Umbilical cord (tissue), 2 donors: Measurements from ENCODE around the gene TWIST2. TPM values are rescaled to one million over a fixed set of nuclear protein-coding genes. Genes with fewer than 3 reads are reported as not detected.

Experiments used
- DNase-seq: peaks from one replicate; pipeline ENCODE4 v3.0.0-alpha.2; 2015; ENCODE audit warnings: low spot score
- total RNA-seq: library from RNA; depleted of rRNA; stranded (reverse); fragments of >200 nt; gene quantifications from one replicate; pipeline ENCODE4 v1.2.3, GENCODE V29; 2014; ENCODE audit warnings: low replicate concordance; ENCODE audit not compliant: insufficient read depth

The TWIST2 gene
- total RNA-seq, 1 donor from 2014 or later: 32.0 TPM

DNA sequence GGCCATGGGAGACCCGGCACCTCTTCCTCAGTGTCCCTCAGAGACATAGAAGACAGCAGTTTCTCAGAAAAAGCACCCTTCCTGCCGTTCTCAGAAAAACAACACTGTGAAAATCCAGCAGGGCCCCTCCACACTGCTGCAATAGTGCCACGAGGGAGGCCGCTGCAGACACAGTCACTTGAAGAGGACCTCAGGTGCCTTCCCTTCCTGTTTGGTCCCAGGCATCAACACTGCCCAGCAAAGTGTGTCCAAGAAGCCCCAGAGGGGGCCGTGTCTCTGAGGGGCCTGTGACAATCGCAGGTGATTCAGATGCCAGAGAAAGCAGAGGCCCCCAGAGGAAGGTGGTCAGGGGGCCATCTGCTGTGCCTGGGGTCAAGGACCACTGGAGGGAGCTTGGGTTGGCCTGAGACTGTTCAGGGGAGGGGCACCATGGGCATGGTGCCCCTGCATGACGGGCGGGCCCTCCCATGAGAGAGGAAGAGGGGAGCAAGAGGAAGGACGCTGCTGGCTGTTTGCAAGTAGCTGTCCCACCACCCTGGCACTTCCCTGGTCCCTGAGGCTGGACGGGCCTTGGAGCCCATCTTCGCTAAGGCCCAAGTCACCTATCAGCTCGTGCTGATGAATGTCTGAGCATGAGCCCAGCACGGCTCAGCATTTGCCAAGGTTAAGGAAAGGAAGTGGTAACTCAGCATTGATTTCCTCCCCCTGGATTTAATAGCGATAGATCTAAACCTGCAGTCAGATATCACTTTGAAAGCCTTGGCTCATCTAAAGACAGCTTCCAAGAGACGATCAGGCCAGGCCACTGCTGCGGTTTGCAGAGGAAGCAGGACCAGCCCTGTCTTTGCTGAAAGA lies 9.1 kb downstream of the TWIST2 start:
- DNase-seq: no peak

DNA sequence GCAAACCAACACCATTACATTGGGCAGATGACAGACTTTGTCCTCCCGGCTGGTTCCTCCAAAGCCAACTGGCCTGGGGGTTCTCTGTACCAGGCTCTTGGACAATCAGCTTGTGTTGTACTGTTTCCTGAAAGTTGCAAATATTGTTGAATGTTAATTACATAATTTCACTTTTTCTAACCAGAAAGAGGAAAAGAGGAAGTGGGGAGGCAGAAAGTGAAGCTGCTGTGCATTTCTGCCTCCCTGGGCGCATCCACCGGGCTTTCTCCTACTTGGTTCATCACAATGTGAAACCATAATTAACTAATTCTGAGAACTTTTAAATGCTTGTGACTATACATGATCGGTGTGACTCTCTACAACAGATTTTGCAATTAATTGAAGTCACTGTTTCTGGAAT lies 10.1 kb downstream of the TWIST2 start:
- no peak for DNase-seq

DNA sequence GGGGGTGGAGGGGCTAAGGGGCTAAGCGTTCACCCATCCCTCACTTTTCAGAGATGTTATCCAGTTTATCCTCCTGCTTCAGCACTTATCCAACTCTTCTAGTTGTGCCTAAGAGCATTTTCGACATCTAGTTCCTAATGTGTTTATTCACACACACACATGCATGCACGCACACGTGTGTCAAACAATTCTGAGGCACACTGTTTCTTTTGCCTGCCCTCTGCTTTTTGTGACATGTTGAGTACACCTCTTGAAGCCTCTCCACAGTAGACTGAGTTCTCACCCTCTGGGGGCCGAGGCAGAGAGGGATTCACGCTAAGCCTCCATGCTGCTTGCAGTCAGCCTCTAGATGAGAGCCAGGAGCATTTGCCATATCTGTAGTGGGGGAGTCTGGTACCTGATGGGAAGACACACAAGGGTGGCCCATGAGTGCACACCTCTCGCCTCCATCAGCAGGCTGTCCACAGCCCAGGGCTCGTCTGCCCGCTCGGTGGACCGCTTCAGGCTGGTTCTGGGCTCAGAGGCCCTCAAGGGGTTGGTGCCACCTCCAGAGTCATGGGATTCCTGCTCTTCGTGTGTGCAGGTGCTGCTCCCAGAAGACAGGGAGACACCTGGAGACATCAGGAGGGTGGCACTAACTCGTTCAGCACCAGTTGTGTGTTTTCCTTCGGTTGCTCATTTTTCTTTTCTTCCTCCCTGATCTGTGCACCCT lies 11.9 kb downstream of the TWIST2 start:
- DNase-seq: no peak

DNA sequence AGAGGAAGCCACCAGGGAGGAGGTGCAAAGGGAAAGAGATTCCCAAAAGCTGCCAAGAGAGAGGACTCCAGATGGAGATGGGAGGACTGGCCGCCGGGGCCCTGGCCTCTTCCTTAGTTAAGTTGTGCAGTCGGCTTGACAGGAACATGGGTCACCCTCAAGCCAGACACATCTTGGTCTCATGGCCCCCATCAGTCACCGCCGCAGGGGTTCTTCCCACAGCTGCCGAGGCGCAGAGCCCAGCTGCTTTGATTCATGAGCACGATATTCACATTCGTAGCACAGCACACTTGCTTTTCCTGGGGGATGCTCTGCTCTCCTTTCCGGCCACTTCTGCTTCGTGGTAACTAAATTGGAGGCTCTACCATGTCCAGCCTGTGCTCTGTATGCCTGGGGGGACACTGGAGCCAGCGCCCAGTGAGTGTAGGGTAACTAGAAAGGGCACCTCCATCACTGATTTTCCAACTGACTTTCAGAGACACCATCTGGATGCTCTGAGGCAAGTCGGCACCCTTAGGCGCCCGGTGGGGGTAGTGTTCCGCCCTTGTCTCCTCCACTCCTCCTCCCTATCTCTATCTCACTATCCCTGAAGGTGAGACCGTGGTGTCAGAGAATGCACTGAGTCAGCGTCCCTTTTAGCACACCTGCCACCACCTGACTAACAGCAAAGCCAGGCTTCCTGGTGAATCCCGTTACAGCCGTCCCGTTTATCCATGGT lies 13.3 kb downstream of the TWIST2 start:
- no peak for DNase-seq

DNA sequence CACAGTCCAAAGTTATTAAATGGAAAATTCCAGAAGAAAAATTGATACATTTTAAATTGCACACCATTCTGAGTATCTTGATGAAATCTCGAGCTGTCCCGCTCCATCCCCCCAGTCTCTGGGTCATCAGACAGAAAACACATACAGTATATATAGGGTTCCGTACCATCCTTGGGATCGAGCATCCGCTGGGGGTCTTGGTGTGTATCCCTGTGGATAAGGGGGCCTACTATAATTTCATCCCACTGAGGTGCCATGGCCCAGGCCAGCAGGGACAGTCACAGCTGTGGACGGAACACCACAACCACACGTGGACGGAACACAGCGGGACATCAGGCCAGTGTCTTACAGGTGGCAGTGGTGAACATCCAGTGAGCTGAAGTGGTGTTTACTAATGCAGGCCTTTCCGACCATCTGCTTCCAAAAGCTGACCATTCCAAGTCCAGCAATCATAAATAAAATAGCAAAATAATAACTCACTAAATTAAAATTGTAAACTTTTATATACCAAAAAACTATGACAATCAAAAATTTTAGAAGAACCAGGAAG lies 14.0 kb downstream of the TWIST2 start:
- DNase-seq: no peak

DNA sequence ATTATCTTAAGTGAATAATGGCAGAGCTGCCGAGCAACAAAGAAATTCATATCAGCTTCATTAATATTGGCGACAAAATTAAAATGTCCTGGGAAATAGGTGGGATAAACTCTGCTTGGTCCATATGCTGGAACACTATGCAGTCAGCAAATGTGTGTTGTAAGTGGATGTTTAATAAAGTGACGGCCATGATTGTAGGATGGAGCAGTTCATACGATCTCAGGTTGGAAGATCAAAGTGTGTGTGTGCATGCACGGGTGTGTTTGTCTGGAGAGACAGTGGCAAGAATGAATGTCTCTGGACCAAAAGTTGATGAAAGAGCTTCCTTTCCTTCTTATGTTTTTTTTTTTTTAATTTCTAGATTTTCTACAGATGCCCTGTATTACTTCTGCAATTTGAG lies 14.8 kb downstream of the TWIST2 start:
- DNase-seq: no peak

DNA sequence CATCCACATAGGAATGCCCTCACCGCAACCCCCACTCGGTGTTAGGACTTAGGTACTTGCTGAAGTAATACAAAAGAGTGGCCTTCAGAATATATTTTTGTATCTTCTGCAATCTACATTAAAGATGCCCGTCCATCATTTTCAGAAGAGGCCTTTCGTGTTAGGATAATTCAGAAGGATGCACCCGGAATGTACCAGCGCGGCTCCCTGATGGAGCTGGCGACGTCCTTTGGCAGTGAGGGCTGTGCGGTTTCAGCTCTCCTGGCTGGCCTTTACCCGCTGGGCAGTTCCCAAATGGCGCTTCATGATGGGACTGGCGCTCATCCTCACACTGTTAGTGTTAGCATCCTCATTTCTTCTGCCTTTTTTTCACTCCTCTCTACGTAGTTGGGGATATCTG lies 15.3 kb downstream of the TWIST2 start:
- no peak for DNase-seq

DNA sequence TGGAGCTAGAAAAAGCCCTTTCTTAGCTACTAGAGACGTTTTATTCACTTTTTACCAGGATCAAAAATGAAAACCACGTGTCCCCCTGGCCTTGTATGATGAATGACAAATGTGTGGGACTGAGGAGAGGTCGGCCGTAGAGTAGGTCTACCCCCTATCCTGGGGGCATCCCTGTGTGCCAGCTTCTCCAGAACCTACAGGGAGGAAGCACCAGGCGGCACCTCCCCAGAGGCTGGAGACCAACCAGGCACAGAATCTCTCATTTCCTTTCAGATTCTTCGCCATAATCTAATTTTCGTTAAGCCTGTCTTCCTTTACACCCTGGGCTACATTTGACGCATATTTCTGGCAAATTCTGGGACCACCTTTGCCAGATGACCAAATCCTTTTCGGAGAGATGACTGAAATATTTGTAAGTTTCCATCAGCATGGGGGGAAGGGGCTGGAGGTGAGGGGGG lies 15.9 kb downstream of the TWIST2 start:
- DNase-seq: no peak

DNA sequence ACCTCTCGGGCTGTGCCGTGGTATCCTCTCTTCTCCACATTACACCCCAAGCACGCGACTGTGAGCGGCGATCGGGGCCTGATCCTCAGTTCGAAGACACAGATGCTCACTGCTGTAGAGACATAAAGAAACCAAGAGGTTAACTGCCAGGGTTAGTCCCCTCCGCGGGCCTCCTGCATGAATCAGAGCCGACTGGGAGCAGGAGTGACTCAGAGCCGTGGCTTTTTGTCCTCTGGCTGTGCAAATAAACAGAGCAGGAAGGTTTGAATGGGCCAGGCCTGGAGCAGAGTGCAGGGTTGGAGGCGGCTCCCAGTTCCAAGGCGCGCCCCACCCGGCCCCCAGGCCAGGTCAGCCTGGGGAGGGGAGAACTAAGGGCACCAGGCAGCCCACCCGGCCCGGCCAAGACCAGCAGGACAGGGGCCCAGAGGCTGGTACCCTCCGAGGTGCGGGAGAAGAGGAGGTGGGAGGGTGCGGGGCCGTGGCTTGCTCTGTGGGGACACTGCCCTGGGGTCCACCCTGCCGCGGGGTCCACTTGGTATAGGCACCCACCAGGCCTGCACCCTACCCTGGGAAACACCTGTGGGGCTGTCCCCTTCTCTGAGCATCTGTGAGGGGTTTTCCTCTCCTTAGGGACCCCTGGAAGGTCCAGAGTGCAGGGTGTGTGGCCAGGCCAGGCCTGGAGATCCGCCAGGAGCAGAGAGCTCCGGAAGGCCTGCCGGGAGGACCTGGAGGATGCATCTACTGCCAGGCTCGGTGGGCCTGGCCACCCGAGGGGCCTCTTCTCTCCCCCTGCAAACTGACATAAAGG lies 16.5 kb downstream of the TWIST2 start:
- peak; percentile 99 for DNase-seq

DNA sequence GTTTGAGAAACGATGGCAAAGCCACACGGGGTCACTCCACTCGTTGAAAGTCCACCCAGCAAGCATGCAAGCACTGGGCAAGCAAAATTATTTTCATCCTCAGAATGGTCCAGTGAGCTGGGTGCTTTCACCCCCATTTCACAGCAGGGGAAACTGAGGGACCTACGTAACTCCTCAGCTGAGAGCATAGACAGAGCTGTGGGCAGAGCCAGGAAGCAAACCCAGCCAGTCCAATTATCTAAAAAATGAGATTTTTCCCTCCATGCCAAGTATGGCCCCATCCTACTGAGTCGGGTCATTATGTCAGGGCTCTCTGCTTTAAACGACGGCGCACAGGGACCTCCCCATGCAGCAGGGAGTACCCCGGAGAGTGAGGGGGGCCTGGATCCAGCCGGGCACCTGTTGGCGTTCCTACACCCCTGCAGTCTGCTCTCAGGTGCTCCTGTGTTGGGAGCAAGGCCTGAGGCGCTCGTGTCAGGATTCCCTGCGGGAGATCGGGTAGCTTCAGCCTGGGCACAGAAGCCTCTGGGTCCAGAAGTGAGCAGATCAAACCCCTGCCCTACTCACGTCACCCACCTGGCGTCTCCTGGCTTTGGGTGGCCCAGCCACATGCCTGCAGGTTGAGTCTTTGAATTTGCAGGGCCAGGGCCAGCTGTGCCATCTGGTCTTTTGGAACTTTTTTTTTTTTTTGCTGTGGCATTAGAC lies 17.3 kb downstream of the TWIST2 start:
- DNase-seq: no peak

DNA sequence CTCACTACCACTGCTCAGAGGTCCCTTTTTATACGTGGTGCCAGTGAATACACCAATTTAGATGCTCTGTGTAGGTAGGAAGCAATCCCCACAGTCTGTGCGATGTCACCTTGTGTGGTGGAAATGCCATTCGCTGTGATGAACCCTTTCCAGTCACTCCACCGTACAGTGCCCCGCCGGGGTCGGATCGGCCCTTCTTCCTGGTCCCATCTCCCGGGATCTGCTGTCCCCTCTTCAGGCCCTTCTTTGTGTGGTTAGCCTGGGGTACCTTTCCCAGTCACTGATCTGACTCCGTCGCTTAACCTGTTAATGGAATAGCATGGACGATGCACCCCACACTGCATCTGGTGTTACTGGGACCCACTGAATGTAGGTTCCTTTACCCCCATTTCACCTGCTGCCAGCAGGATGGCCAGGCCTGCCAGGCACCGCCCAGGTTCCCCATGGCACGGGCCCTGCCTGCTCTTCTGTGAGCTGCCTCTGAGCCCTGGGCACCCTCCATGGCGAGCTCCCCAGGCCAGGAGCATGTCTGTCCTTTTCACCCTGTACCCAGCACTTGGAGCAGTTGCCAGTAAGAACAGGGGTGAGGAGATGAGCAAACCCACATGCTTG lies 18.0 kb downstream of the TWIST2 start:
- DNase-seq: no peak

DNA sequence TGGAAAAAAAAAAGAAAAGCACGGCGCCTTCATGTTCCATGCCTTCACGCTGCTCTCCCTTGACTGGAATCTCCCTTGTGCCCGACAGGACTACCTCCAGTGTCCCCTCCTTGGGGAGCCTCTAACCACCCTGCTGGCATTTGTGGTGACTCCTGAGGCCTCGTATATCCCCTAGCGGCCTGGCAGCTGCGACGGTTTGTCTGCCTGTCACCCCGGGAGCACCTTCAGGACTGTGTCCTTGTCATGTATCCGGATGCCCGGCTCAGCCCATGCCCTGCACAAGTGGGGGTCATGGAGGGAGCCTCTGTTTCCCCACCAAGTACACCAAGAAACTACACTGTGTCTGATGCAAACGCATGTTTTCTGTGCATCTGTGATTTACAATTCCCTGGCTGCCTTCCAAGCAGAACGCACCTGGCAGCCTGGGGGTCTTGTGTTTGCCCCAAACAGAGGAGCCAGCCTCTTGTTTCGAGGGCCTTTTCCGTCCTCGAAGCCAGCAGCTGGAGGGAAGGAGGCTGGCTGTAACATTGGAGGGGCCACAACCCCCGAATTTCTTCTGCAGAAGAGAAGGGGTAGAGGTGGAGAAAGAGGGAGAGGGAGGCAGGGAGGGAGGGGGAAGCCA lies 18.9 kb downstream of the TWIST2 start:
- no peak for DNase-seq

DNA sequence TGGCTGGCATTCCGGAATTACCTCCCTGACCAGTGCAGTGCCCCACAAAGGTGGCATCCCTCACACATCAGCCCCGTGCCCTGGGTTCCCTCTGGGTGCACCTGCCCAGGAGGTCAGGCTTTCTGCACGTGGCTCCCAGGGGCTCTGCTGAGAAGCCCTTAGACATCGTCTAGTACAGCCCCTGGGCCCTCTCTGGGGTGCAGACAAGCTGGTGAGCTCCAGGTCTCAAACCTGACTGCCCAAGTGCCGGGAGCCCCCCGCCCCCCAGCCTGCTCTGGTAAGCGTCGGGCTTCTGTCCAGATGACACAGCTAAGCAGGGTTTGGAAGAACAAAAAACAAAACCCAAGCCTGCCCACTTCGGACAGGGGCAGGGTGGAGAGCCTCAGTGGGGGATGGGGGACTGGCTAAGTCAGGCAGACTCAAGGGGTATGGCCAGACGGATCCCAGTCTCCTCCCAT lies 20.2 kb downstream of the TWIST2 start:
- DNase-seq: peak; percentile 71

DNA sequence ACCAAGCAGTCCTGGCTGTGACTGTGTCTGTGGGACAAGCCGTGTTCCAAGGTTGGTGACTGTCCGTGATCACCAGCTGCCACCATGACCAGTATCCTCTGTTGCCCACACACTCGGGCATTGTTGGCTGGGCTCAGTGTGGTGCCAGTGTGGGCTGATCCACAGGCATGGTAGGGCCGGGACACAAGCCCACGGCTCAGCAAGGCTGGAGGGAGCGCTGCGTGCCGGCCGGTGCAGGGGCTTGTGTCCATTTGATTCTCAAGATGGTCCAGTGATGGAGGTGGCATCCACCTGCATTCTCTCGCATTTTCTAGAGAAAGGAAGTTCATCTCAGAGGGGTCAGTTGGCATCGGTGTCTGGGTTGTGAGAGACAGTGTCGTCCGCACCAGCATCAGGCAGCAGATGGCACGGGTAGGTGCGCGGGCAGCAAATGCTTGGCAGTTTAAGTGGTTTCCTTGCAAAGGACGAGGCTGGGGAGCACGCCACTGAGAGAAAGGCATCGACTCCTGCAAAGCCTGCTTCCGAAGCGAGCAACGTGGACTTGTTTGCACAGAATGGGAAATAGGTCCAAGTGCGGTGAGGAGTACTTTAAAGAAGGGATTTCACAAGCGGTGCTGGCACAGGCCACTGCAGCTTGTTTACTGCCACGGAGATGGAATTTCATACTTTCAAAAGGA lies 20.9 kb downstream of the TWIST2 start:
- DNase-seq: peak; percentile 72

DNA sequence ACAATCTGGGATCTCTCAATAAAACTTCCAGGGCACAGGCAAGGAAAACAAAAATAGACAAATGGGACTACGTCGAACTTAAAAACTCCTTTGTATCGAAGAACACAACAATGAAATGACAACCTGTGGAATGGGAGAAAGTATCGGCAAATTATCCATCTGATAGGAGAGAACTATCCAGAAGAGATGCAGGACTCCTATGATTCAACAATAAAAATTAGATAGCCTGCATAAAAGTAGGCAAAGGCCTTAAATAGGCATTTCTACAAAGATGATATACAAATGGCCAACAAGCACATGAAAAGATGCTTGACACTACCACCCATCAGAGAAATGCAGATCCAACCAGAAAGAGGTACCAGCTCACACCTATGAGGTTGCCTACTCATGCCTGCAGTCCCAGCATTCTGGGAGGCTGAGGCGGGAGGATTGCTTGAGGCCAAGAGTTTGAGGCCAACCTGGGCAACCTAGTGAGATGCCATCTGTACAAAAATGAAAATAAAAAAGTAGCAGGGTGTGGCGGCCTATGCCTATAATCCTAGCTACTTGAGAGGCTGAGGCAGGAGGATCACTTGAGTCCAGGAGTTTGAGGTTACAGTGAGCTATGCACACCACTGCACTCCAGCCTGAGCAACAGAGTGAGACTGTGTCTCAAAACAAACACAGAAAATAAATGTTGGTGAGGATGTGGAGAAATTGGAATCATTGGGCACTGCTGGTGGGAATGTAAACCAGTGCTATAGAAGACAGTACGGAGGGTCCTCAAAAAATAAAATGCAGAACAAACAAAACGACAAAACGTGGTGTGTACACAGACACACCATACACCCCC lies 21.6 kb downstream of the TWIST2 start:
- DNase-seq: no peak

DNA sequence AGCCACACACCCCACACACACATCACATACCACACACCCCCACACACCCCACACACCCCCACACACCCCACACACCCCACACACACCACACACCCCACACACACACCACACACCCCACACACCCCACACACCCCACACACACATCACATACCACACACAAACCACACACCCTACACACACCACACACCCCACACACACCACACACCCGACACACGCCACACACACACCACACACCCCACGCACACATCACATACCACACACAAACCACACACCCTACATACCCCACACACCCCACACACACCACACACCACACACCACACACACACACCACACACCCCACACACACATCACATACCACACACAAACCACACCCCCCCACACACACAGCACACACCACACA lies 22.4 kb downstream of the TWIST2 start:
- DNase-seq: no peak

DNA sequence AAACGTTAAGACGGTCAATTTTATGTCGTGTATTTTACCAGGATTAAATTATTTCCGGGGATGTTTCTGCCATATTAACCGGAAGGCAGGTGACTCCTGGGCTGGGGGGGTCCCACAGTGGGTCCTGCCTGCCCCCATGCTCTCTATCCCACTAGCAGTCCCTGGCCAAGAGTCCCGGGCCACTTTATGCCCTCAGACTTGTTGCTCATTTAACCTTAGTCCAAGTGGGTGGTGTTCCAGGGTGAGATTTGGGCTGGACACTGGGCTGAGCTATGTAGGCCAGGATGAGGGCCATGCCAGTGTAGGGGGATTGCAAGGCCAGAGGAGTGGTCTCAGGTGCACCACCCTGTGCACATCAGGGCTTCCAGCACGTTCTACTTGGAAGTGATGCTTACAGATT lies 24.1 kb downstream of the TWIST2 start:
- DNase-seq: no peak
